Right lobe of liver (tissue), 6 donors: ENCODE results near the gene MROH8. TPM values are rescaled to one million over a fixed set of nuclear protein-coding genes. Genes with fewer than 3 reads are reported as not detected.
A peak's percentile ranks its signal among the peaks of the same experiment; 100 is the strongest.

Source experiments
- ATAC-seq, 4 donors: fragments of 200-7000 bp; cut with Tn5 transposase; one replicate each; pipeline ENCODE4 v1.9.1; 2020; ENCODE audit warnings: mild to moderate bottlenecking in 4 of 4, moderate library complexity in 4 of 4
- DNase-seq, 3 donors: peaks; one replicate each; pipeline ENCODE4 v3.0.0-alpha.2; 2020
- H3K27ac ChIP-seq, 3 donors: fragments of 200-600 bp; one replicate each; pipeline ENCODE4 v1.8.0; 2022
- H3K27me3 ChIP-seq, 2 donors: fragments of 200-600 bp; one replicate each; pipeline ENCODE4 v1.8.0; 2022
- H3K36me3 ChIP-seq, 4 donors: fragments of 200-600 bp; sonication (generic) in 1 of 4; one replicate each; pipeline versions ENCODE4 v1.5.1 to v1.8.0; 2017 to 2022; ENCODE audit warnings: control low read depth in 1 of 4
- H3K4me1 ChIP-seq, 4 donors: fragments of 200-600 bp; sonication (generic) in 1 of 4; one replicate each; pipeline versions ENCODE4 v1.5.1 to v1.8.0; 2017 to 2022; ENCODE audit warnings: control low read depth in 1 of 4
- H3K4me3 ChIP-seq, 3 donors: fragments of 200-600 bp; one replicate each; pipeline ENCODE4 v1.8.0; 2022
- H3K9me3 ChIP-seq, 4 donors: fragments of 200-600 bp; sonication (generic) in 1 of 4; one replicate each; pipeline versions ENCODE4 v1.5.1 to v1.8.0; 2017 to 2022; ENCODE audit warnings: control low read depth in 1 of 4
- POLR2A ChIP-seq: fragments of 450-650 bp; IDR thresholded peaks from one replicate; pipeline ENCODE4 v1.6.1; 2017; ENCODE audit warnings: antibody characterized with exemption, mild to moderate bottlenecking
- WGBS: methylation state at CpG from one replicate; pipeline ENCODE4 v1.1.6; 2018; ENCODE audit warnings: low coverage, low lambda C conversion rate; ENCODE audit not compliant: insufficient coverage; ENCODE audit errors: missing lambda C conversion rate; 5-methylcytosine and 5-hydroxymethylcytosine counted together
- intact Hi-C, 2 donors: fragments of 100-400 bp; cut with DNase I; formaldehyde crosslinking; loops; one replicate each; pipeline versions ENCODE4 v1.11.2 to v1.14.1; 2022
- total RNA-seq, 6 experiments: library from RNA; depleted of rRNA in 2 of 6; stranded (reverse); fragments of >200 nt in 2 of 6; fragmentation: NEBNext Ultra II Directional in 3 of 6; extraction: Animal tissue kit (Norgen Biotek cat#: 25700) in 3 of 6; gene quantifications; one replicate each; pipeline versions ENCODE4 v1.1.0 to v1.2.4, GENCODE V29; 2016 to 2023
- TF ChIP-seq, protein P1 (sequence below), 4 donors: fragments of 200-600 bp in 3 of 4; fragments of 450-650 bp in 1 of 4; IDR thresholded peaks; one replicate each; pipeline versions ENCODE4 v1.5.1 to v1.8.0; 2016 to 2022; ENCODE audit warnings: antibody characterized with exemption in 4 of 4, mild to moderate bottlenecking in 2 of 4
- donor health status: DM: no; HTN: yes; CAD: no.
- donor health status: DM: no; HTN: no; CAD: no.
- donor health status: DM: no; HTN: no; CAD: no.
- donor health status: DM: no; HTN: yes; CAD: no.
- donor health status: DM: no; HTN: yes; CAD: no.

The MROH8 gene
- total RNA-seq, 6 experiments from 2014 or later, result 1.1 to 5.2 (median 2.2) TPM

DNA sequence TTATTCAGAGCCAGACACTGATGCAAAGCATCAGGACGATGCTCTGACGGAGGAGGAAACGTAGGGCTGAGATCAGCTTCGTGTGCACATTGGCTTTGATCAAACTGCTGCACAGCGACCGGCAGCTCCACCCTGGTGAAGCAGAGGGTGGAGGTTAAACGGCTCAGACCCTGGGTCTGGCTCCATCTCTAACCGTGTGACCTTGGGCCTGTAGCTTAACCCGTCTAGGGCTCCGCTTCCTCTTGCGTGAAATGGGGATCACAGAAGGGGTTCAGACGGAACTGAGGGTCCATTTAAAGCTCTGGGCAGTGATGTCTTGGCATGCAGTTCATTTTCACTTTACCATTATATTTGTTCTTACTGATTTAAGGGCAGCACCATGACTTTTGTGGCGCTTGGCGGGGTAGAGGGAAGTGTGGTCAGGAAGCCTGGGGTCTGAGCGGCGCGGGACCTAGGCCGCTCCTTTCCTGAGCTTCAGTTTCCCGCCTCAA lies 84.2 kb downstream of the MROH8 start:
- Histone ChIP-seq H3K27ac (peak overlapping the region in 2 of 3 donors; percentile 50 to 69), H3K4me1 (peaks cover 0 to 6% (median 0%) of the 10 kb centered on the region in 4 donors), H3K27me3 (no peaks in the 10 kb centered on the region), H3K4me3 (peak overlapping the region; percentile 57 to 96 (median 79)), H3K36me3 (no peaks in the 10 kb centered on the region), H3K9me3 (no peaks in the 10 kb centered on the region)
- TF ChIP-seq, protein P1, sequence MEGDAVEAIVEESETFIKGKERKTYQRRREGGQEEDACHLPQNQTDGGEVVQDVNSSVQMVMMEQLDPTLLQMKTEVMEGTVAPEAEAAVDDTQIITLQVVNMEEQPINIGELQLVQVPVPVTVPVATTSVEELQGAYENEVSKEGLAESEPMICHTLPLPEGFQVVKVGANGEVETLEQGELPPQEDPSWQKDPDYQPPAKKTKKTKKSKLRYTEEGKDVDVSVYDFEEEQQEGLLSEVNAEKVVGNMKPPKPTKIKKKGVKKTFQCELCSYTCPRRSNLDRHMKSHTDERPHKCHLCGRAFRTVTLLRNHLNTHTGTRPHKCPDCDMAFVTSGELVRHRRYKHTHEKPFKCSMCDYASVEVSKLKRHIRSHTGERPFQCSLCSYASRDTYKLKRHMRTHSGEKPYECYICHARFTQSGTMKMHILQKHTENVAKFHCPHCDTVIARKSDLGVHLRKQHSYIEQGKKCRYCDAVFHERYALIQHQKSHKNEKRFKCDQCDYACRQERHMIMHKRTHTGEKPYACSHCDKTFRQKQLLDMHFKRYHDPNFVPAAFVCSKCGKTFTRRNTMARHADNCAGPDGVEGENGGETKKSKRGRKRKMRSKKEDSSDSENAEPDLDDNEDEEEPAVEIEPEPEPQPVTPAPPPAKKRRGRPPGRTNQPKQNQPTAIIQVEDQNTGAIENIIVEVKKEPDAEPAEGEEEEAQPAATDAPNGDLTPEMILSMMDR (IDR thresholded peaks at IDR 0.05), result no peak
- TF ChIP-seq POLR2A, result no peak
- ATAC-seq (peak; percentile 19 to 31 (median 22)), DNase-seq (no peak)
- whole genome bisulfite sequencing, result 9% methylated on average over 7 of the region's 19 CpGs
- intact Hi-C loops, result no loop called here

GRCh38 chr20:37090407-37090806 lies 88.9 kb downstream of the MROH8 start:
- no peak overlapping the region for H3K4me3 ChIP-seq
- no peak for TF ChIP-seq POLR2A
- TF ChIP-seq, protein P1 (IDR thresholded peaks at IDR 0.05), result no peak
- no peak for ATAC-seq
- no peaks in the 10 kb centered on the region for H3K27me3 ChIP-seq
- H3K9me3 ChIP-seq, result no peaks in the 10 kb centered on the region
- WGBS, result 94% methylated on average over 2 of the region's 2 CpGs
- no peak overlapping the region for H3K27ac ChIP-seq
- no peak for DNase-seq
- H3K36me3 ChIP-seq, result no peaks in the 10 kb centered on the region
- H3K4me1 ChIP-seq, result peaks cover 0 to 6% (median 0%) of the 10 kb centered on the region in 4 donors
- intact Hi-C loops, result no loop called here

DNA sequence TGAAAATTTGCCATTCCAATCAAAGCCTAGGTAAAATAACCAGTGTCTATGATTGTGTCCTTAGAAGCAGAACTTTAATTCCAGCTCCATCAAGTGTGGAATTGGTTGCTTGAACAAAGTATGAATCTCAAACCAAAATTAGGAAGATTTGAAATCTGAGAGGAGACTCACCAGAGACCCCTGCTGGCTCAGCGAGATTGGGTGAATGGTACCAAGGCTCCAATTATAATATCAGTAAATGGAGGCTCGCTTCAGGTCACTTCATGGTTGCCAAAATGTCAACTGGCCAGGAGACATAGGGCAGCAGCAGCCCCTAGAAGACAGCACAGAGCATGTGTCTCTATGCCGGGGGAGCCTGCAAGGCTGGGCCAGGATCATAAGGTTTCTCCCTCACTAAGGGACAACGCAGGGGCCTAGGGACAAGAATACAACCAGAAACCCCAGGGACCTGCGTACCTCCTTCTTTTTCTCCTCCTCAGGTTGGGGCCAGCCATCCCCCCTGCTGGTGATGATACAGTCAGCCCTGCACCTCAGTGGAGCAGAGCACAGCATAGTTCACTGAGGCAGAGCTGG lies 97.5 kb downstream of the MROH8 start:
- intact Hi-C loops, result no loop called here
- no peaks in the 10 kb centered on the region for H3K4me1 ChIP-seq
- DNase-seq (no peak), ATAC-seq (peak; percentile 48 to 76 (median 59))
- WGBS, result no CpG with 5 or more reads among the region's 5 CpGs
- no peak overlapping the region for H3K4me3 ChIP-seq
- TF ChIP-seq, protein P1 (IDR thresholded peaks at IDR 0.05), result peak; percentile 32 to 57 (median 42)
- TF ChIP-seq POLR2A, result no peak
- no peaks in the 10 kb centered on the region for H3K27me3 ChIP-seq
- no peak overlapping the region for H3K27ac ChIP-seq
- no peaks in the 10 kb centered on the region for H3K9me3 ChIP-seq
- H3K36me3 ChIP-seq, result no peaks in the 10 kb centered on the region

- Histone ChIP-seq H3K27me3 (no peaks in the 10 kb centered on the region), H3K36me3 (no peaks in the 10 kb centered on the region), H3K9me3 (no peaks in the 10 kb centered on the region), H3K4me3 (no peak overlapping the region), H3K4me1 (no peaks in the 10 kb centered on the region), H3K27ac (no peak overlapping the region)
- intact Hi-C loops, result no loop called here
- TF ChIP-seq, protein P1 (IDR thresholded peaks at IDR 0.05), result no peak
- no peak for TF ChIP-seq POLR2A
- DNase-seq (no peak), ATAC-seq (no peak)
- WGBS, result 97% methylated on average over 6 of the region's 8 CpGs
Measured at GRCh38 chr20:37077009-37077408, 102.3 kb downstream of the MROH8 start.
